GM12878 (cell line): ENCODE data around the gene RYR2. TPM values are rescaled to one million over a fixed set of nuclear protein-coding genes. Genes with fewer than 3 reads are reported as not detected.

Experiments
- ATAC-seq: fragments of 200-7000 bp; cut with Tn5 transposase; 3 replicates; pipeline ENCODE4 v1.9.1; 2020; ENCODE audit warnings: mild to moderate bottlenecking, moderate library complexity
- BruUV-seq: library from RNA; stranded (reverse); fragments of 400-500 nt; replicated peaks from 2 replicates; lab custom pipeline; 2021; lab: Mats Ljungman, UMichigan
- CTCF ChIA-PET: fragments of 300-600 bp; sonication (Branson Sonifier 250); formaldehyde crosslinking; extraction: SDS; loops from one replicate; lab custom pipeline; 2021; ENCODE audit warnings: inconsistent platforms; lab: Yijun Ruan, JAX
- POLR2A ChIA-PET: fragments of 350-600 bp; formaldehyde crosslinking; extraction: SDS; loops from one replicate; lab custom pipeline; 2021; ENCODE audit warnings: inconsistent platforms; lab: Charles Lee
- RAD21 ChIA-PET: fragments of 300-600 bp; sonication (Branson Sonifier 250); formaldehyde crosslinking; loops from one replicate; lab custom pipeline; 2023; ENCODE audit warnings: antibody characterized with exemption; ENCODE audit not compliant: unreplicated experiment; lab: Charles Lee
- SMC1A ChIA-PET: fragments of 300-600 bp; sonication (Branson Sonifier 250); formaldehyde crosslinking; loops from one replicate; lab custom pipeline; 2023; ENCODE audit not compliant: unreplicated experiment, uncharacterized antibody; lab: Charles Lee
- DNase-seq: peaks from one replicate; pipeline ENCODE4 v3.0.0-alpha.2; 2011; ENCODE audit warnings: low read depth, low spot score
- FAIRE-seq: peaks from 3 replicates; lab custom pipeline; 2011; peaks lifted over from hg19 to GRCh38; lab: Jason Lieb, UNC
- H2AFZ ChIP-seq: 2 replicates; pipeline ENCODE4 v1.6.0; 2011; ENCODE audit warnings: low read depth, low read length, control low read depth; ENCODE audit not compliant: control insufficient read depth
- H3K27ac ChIP-seq: 2 replicates; pipeline ENCODE4 v1.5.1; 2011; ENCODE audit warnings: control low read depth; ENCODE audit not compliant: control insufficient read depth, insufficient read depth
- H3K27me3 ChIP-seq, 2 experiments: replicated peaks in 1 of 2; 2 replicates each; pipeline versions ENCODE4 v1.6.0 to v1.6.1; 2011; ENCODE audit warnings: low read length in 1 of 2; ENCODE audit not compliant: control insufficient read depth in 2 of 2, insufficient read depth in 2 of 2
- H3K36me3 ChIP-seq, 2 experiments: 2 replicates each; pipeline ENCODE4 v1.5.1; 2011; ENCODE audit warnings: low read length in 1 of 2; ENCODE audit not compliant: control insufficient read depth in 2 of 2, insufficient read depth in 2 of 2
- H3K4me1 ChIP-seq: 2 replicates; pipeline ENCODE4 v1.6.1; 2011; ENCODE audit warnings: mild to moderate bottlenecking, low read length, moderate library complexity, mixed read lengths; ENCODE audit not compliant: control insufficient read depth, insufficient read depth
- H3K4me2 ChIP-seq: 2 replicates; pipeline ENCODE4 v1.6.0; 2011; ENCODE audit warnings: control low read depth; ENCODE audit not compliant: control insufficient read depth, insufficient read depth
- H3K4me3 ChIP-seq: fragments of 200-600 bp; sonication (generic); 2 replicates; pipeline ENCODE4 v1.5.1; 2016
- H3K79me2 ChIP-seq: 2 replicates; pipeline ENCODE4 v1.6.0; 2011; ENCODE audit warnings: low read length; ENCODE audit not compliant: control insufficient read depth, insufficient read depth
- H3K9ac ChIP-seq: 2 replicates; pipeline ENCODE4 v1.8.0; 2011; ENCODE audit warnings: low read length, control low read depth, mixed read lengths; ENCODE audit not compliant: control insufficient read depth, insufficient read depth
- H3K9me3 ChIP-seq: replicated peaks from 3 replicates; pipeline ENCODE4 v1.5.1; 2011; ENCODE audit warnings: mild to moderate bottlenecking, low read length; ENCODE audit not compliant: control insufficient read depth, insufficient read depth
- H4K20me1 ChIP-seq: 2 replicates; pipeline ENCODE4 v1.6.0; 2011; ENCODE audit not compliant: control insufficient read depth, insufficient read depth
- ATF3 ChIP-seq: IDR thresholded peaks from 2 replicates; pipeline ENCODE4 v1.6.1; 2011; ENCODE audit warnings: low read depth, mild to moderate bottlenecking, low read length, moderate library complexity, borderline replicate concordance; ENCODE audit errors: extremely low read depth
- BRCA1 ChIP-seq: IDR thresholded peaks from 2 replicates; pipeline ENCODE4 v1.6.1; 2011; ENCODE audit warnings: low read depth, low read length, improper control_type of control experiment
- CBX3 ChIP-seq: fragments of 200-600 bp; sonication (generic); IDR thresholded peaks from 2 replicates; pipeline ENCODE4 v1.6.1; 2016; ENCODE audit warnings: low read depth, borderline replicate concordance
- HSF1 ChIP-seq: fragments of 150-350 bp; IDR thresholded peaks from 2 replicates; pipeline ENCODE4 v1.6.1; 2014; ENCODE audit warnings: mild to moderate bottlenecking, low read depth, low read length
- IRF5 ChIP-seq: fragments of 450-650 bp; IDR thresholded peaks from 2 replicates; pipeline ENCODE4 v1.6.1; 2017; ENCODE audit warnings: borderline replicate concordance
- MTA2 ChIP-seq: fragments of 450-650 bp; IDR thresholded peaks from 2 replicates; pipeline ENCODE4 v1.6.1; 2016; ENCODE audit warnings: low read depth, mild to moderate bottlenecking, moderate library complexity
- MYC ChIP-seq: IDR thresholded peaks from 2 replicates; pipeline ENCODE4 v1.6.1; 2011; ENCODE audit warnings: mild to moderate bottlenecking, low read length, moderate library complexity, inconsistent platforms; ENCODE audit not compliant: insufficient read depth, insufficient replicate concordance, insufficient read length, severe bottlenecking
- NR2C1 ChIP-seq: fragments of 450-650 bp; IDR thresholded peaks from 2 replicates; pipeline ENCODE4 v1.6.1; 2017; ENCODE audit warnings: antibody characterized with exemption, mild to moderate bottlenecking, moderate library complexity
- RBBP5 ChIP-seq: fragments of 200-600 bp; sonication (generic); conservative IDR thresholded peaks from 2 replicates; pipeline ENCODE4 v1.6.1; 2016
- RELB ChIP-seq: fragments of 450-650 bp; IDR thresholded peaks from 2 replicates; pipeline ENCODE4 v1.6.1; 2017; ENCODE audit warnings: low read depth, mild to moderate bottlenecking, moderate library complexity
- TAF1 ChIP-seq: IDR thresholded peaks from 2 replicates; pipeline ENCODE4 v1.6.1; 2011; ENCODE audit warnings: mild to moderate bottlenecking, low read depth, low read length, borderline replicate concordance
- YBX1 ChIP-seq: fragments of 450-650 bp; IDR thresholded peaks from 2 replicates; pipeline ENCODE4 v1.6.1; 2016; ENCODE audit warnings: antibody characterized with exemption
- ZNF24 ChIP-seq: fragments of 450-650 bp; IDR thresholded peaks from 2 replicates; pipeline ENCODE4 v1.6.1; 2017; ENCODE audit warnings: antibody characterized with exemption, mild to moderate bottlenecking
- WGBS: methylation state at CpG from one replicate; pipeline ENCODE4 v1.1.6; 2016; ENCODE audit warnings: low lambda C conversion rate; ENCODE audit not compliant: insufficient replicate concordance, insufficient coverage; ENCODE audit errors: missing lambda C conversion rate; 5-methylcytosine and 5-hydroxymethylcytosine counted together
- in situ Hi-C: fragments of 300-500 bp; cut with MboI; formaldehyde crosslinking; loops from 9 replicates; pipeline ENCODE4 v1.14.3; 2018; ENCODE audit warnings: mixed read lengths
- intact Hi-C: fragments of 100-400 bp; cut with micrococcal nuclease; formaldehyde crosslinking; loops from one replicate; pipeline ENCODE4 v1.14.2; 2022; ENCODE audit not compliant: unreplicated experiment
- polyA plus RNA-seq, 11 experiments: library from polyadenylated mRNA; depleted of rRNA in 4 of 11; unstranded in 6 of 11; stranded (reverse) in 5 of 11; fragments of >200 nt; fragmentation: Nextera tagmentation in 4 of 11; fragmentation: Illumina TruSeq in 1 of 11; extraction: Ambion mirVana in 4 of 11; extraction: Trizol in 1 of 11; gene quantifications; 1 replicate in 1 of 11; 2 replicates in 10 of 11; pipeline versions ENCODE4 v1.2.1 to v1.2.3, GENCODE V29; 2011 to 2016; ENCODE audit warnings: inconsistent platforms in 2 of 11, missing spikeins in 2 of 11, low read depth in 1 of 11
- total RNA-seq, 4 experiments: library from RNA; depleted of rRNA in 3 of 4; stranded (reverse); fragments of >200 nt in 3 of 4; fragmentation: Illumina TruSeq in 1 of 4; extraction: Trizol in 1 of 4; gene quantifications; 2 replicates each; pipeline versions ENCODE4 v1.2.1 to v1.2.3, GENCODE V29; 2013 to 2021

The RYR2 gene
- total and polyA plus RNA-seq, 10 of the 15 experiments (the other 5 are each of a cell fraction or from before 2014, with no cell fraction given), result 0.01 to 0.04 TPM; not detected in 8

- TF ChIP-seq MTA2 (no peak), TAF1 (no peak), CBX3 (no peak), IRF5 (no peak), BRCA1 (no peak), MYC (no peak), YBX1 (no peak), RBBP5 (no peak)
- TF ChIP-seq, all 136 proteins: peak for 0
Measured at GRCh38 chr1:237104096-237104495, 62.1 kb downstream of the RYR2 start (continued).

- ATAC-seq (no peak), FAIRE-seq (no peak), DNase-seq (no peak)
- H3K9ac ChIP-seq, result no peak overlapping the region
- no peaks in the 10 kb centered on the region for H3K36me3 ChIP-seq
- SMC1A ChIA-PET, result no interaction called here
- WGBS, result 24% methylated on average over 5 of the region's 5 CpGs
- in situ Hi-C loops (no loop called here), intact Hi-C loops (no loop called here)
- RAD21 ChIA-PET, result no interaction called here
- no peaks in the 10 kb centered on the region for H4K20me1 ChIP-seq
- H2AFZ ChIP-seq, result no peak overlapping the region
- no TSS peak for BruUV-seq
- CTCF ChIA-PET, result no interaction called here
- H3K4me3 ChIP-seq, result no peak overlapping the region
- H3K27ac ChIP-seq, result no peak overlapping the region
- POLR2A ChIA-PET, result no interaction called here
- H3K9me3 ChIP-seq, result no peaks in the 10 kb centered on the region
- TF ChIP-seq NR2C1 (no peak), ATF3 (no peak), TAF1 (no peak), RELB (no peak), ZNF24 (no peak), HSF1 (no peak)
- H3K27me3 ChIP-seq, result no peaks in the 10 kb centered on the region; a peak in 2 of 4 replicates
- H3K4me1 ChIP-seq, result no peaks in the 10 kb centered on the region
- H3K4me2 ChIP-seq, result no peak overlapping the region
- H3K79me2 ChIP-seq, result no peaks in the 10 kb centered on the region
Measured at GRCh38 chr1:237105826-237106225, 63.8 kb downstream of the RYR2 start.
